GM12891 (cell line): Measurements from ENCODE around the gene BRD9.

Experiments
- PAX5 ChIP-seq: IDR thresholded peaks from 2 replicates; pipeline ENCODE4 v1.6.1; 2011; ENCODE audit warnings: low read length, moderate library complexity, mild to moderate bottlenecking; ENCODE audit not compliant: insufficient read depth, severe bottlenecking
- POLR2A ChIP-seq: IDR thresholded peaks from 2 replicates; pipeline ENCODE4 v1.6.1; 2011; ENCODE audit warnings: low read depth, low read length, control low read depth
- POLR2AphosphoS5 ChIP-seq: IDR thresholded peaks from 2 replicates; pipeline ENCODE4 v1.6.1; 2011; ENCODE audit warnings: low read depth, low read length, control low read depth
- POU2F2 ChIP-seq: IDR thresholded peaks from 2 replicates; pipeline ENCODE4 v1.6.1; 2011; ENCODE audit warnings: low read depth, mild to moderate bottlenecking, control low read depth, low read length, moderate library complexity
- TAF1 ChIP-seq: IDR thresholded peaks from 2 replicates; pipeline ENCODE4 v1.6.1; 2011; ENCODE audit warnings: low read depth, low read length, control low read depth

- TF ChIP-seq POLR2A (no peak), TAF1 (no peak), POLR2AphosphoS5 (no peak), PAX5 (no peak), POU2F2 (no peak)
Observed at GRCh38 chr5:884345-885126, 8.1 kb downstream of the BRD9 start.
